Effector memory CD8-positive, alpha-beta T cell (primary cell): ENCODE data around the gene GLI2.

Experiments
- ATAC-seq: fragments of 150-1000 bp; cut with Tn5 transposase; replicated peaks from 2 replicates; pipeline ENCODE4 v1.10.0; 2021; ENCODE audit warnings: mild to moderate bottlenecking, moderate library complexity
- DNase-seq, 3 experiments: peaks; one replicate each; pipeline ENCODE4 v3.0.0; 2021
- H3K27ac Mint-ChIP-seq, 2 donors: one replicate each; pipeline ENCODE4 v1.8.0; 2022; ENCODE audit warnings: mild to moderate bottlenecking in 2 of 2, mixed read lengths in 2 of 2, moderate library complexity in 2 of 2
- H3K27me3 Mint-ChIP-seq, 2 donors: one replicate each; pipeline ENCODE4 v1.8.0; 2022; ENCODE audit warnings: mixed read lengths in 2 of 2
- H3K36me3 Mint-ChIP-seq: one replicate; pipeline ENCODE4 v1.8.0; 2022; ENCODE audit warnings: mild to moderate bottlenecking, moderate library complexity, mixed read lengths; ENCODE audit not compliant: insufficient read depth
- H3K4me1 Mint-ChIP-seq, 2 donors: one replicate each; pipeline ENCODE4 v1.8.0; 2022; ENCODE audit warnings: low read depth in 2 of 2, mixed read lengths in 2 of 2
- H3K4me3 Mint-ChIP-seq, 2 donors: one replicate each; pipeline ENCODE4 v1.8.0; 2022; ENCODE audit warnings: mild to moderate bottlenecking in 2 of 2, mixed read lengths in 2 of 2, moderate library complexity in 2 of 2
- H3K9me3 Mint-ChIP-seq, 2 donors: one replicate each; pipeline ENCODE4 v1.8.0; 2022; ENCODE audit warnings: mixed read lengths in 2 of 2

Gene GLI2

GRCh38 chr2:120760446-120761135, 24.9 kb downstream of the GLI2 start:
- H3K36me3 Mint-ChIP-seq, result no peaks in the 10 kb centered on the region
- no peaks in the 10 kb centered on the region for H3K4me1 Mint-ChIP-seq
- H3K4me3 Mint-ChIP-seq, result no peak overlapping the region
- DNase-seq (no peak), ATAC-seq (no peak)
- H3K9me3 Mint-ChIP-seq, result no peaks in the 10 kb centered on the region
- H3K27me3 Mint-ChIP-seq, result peaks cover 22 to 33% of the 10 kb centered on the region in 2 donors
- no peak overlapping the region for H3K27ac Mint-ChIP-seq

DNA sequence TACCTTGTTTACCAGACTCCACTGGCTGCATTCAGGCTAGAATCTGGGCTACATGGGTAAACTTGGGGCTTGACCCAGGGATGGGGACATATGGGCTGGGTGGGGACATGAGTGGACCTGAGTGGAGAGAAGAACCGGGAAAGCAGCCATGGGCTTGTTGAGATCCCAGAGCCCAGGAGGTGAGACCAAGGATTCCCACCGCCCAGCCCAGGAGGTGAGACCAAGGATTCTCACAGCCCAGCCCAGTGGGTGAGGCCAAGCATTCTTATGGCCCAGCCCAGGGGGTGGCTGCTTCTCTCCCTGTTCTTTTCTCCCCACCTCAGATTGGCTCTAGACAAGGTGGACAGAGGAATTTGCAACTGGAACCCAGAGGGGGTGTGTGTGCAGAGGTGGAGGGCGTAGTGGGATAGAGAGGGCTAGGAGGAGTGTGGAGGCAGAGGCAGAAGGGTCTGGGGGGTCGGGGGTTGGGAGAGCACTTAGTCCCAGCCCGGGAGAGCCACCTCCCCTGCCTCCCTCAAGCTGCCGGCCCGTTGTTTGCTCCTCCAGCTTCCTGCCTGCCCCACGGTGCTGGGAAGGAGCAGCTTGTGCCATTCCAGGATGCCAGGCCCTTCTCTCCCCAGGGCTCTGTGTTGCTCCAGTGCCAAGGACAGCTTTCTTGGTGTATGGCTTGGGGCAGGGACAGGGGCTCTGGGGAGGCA, 25.6 kb downstream of the GLI2 start:
- Mint-ChIP-seq H3K36me3 (no peaks in the 10 kb centered on the region), H3K4me3 (no peak overlapping the region), H3K27ac (no peak overlapping the region), H3K27me3 (peaks cover 30 to 37% of the 10 kb centered on the region in 2 donors), H3K9me3 (no peaks in the 10 kb centered on the region), H3K4me1 (no peaks in the 10 kb centered on the region)
- DNase-seq, result no peak
- no peak for ATAC-seq

GRCh38 chr2:120761911-120762310, 26.2 kb downstream of the GLI2 start:
- no peak overlapping the region for H3K27ac Mint-ChIP-seq
- no peak for DNase-seq

GRCh38 chr2:120762341-120763061, 26.8 kb downstream of the GLI2 start:
- Mint-ChIP-seq H3K27me3 (peaks cover 33 to 38% of the 10 kb centered on the region in 2 donors), H3K36me3 (no peaks in the 10 kb centered on the region), H3K4me1 (no peaks in the 10 kb centered on the region), H3K27ac (no peak overlapping the region), H3K4me3 (no peak overlapping the region), H3K9me3 (no peaks in the 10 kb centered on the region)
- ATAC-seq (no peak), DNase-seq (no peak)

More at GRCh38 chr2:120761911-120762310, 26.2 kb downstream of the GLI2 start:
- H3K4me3 Mint-ChIP-seq, result no peak overlapping the region
- H3K4me1 Mint-ChIP-seq, result no peaks in the 10 kb centered on the region
- no peaks in the 10 kb centered on the region for H3K9me3 Mint-ChIP-seq
- no peaks in the 10 kb centered on the region for H3K36me3 Mint-ChIP-seq
- no peak for ATAC-seq
- H3K27me3 Mint-ChIP-seq, result peaks cover 33 to 41% of the 10 kb centered on the region in 2 donors

DNA sequence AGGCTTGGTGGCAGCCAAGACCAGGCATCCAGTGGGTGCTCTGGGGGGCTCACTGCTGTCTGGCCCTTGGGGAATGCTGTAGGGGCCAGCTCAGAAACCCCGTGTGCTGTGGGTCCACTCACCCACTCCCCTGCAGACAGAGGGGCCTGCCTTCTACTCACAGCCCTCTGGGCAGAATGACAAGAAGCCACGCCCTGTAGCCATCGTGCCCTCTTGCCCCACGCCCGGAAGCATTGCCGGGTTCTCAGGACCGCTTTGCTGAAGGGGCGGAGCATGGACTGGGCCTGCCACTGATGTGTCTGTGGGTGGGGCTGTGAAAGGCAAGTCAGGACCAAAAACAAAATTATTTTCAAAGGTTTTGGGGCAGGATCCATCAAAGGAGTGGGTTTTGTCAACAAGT, 27.8 kb downstream of the GLI2 start:
- Mint-ChIP-seq H3K9me3 (no peaks in the 10 kb centered on the region), H3K4me3 (no peak overlapping the region), H3K36me3 (no peaks in the 10 kb centered on the region), H3K4me1 (no peaks in the 10 kb centered on the region), H3K27ac (no peak overlapping the region), H3K27me3 (peaks cover 27 to 37% of the 10 kb centered on the region in 2 donors)
- DNase-seq (no peak), ATAC-seq (no peak)

- H3K9me3 Mint-ChIP-seq, result no peaks in the 10 kb centered on the region
- peaks cover 27 to 40% of the 10 kb centered on the region in 2 donors for H3K27me3 Mint-ChIP-seq
Observed at GRCh38 chr2:120763931-120764330, 28.3 kb downstream of the GLI2 start.

GRCh38 chr2:120764492-120764891, 28.8 kb downstream of the GLI2 start:
- Mint-ChIP-seq H3K4me3 (no peak overlapping the region), H3K27ac (no peak overlapping the region), H3K4me1 (no peaks in the 10 kb centered on the region), H3K27me3 (peaks cover 27 to 40% of the 10 kb centered on the region in 2 donors), H3K9me3 (no peaks in the 10 kb centered on the region), H3K36me3 (no peaks in the 10 kb centered on the region)
- DNase-seq (no peak), ATAC-seq (no peak)

More at GRCh38 chr2:120763931-120764330, 28.3 kb downstream of the GLI2 start:
- ATAC-seq (no peak), DNase-seq (no peak)
- H3K27ac Mint-ChIP-seq, result no peak overlapping the region
- H3K4me1 Mint-ChIP-seq, result no peaks in the 10 kb centered on the region
- no peak overlapping the region for H3K4me3 Mint-ChIP-seq
- H3K36me3 Mint-ChIP-seq, result no peaks in the 10 kb centered on the region

DNA sequence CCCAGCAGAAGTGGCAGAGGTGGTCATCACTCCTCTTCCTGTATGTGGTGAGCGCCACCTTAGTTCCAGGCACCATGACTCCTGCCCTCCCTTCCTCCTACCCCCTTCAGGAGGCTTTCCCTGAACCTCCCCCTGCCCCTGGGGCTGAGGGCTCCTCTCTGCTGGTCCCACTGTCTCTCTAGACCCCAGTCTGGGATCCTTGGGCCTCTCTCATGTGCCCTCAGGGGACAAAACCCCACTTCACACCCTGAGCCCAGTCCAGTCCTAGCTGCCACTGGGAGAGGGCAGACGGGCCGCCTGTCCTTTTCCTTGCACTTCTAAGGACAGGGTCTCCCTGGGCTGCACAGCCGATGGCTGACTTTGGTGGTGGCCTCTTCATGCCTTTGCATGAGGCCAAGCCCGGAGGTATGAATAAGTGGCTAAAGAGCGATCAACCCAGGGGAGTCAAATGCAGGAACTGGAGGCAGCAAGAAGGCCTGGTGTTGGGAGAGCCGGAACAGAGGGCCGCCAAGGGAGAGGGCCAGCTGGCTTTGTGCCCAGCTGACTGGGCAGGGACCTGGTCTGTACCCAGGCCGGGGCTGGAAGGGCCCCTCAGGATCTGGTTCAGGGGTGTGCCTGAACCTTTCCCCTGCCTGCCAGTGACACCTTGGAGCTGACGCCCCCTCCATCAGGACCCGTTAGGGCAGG, 29.5 kb downstream of the GLI2 start:
- peaks cover 25 to 40% of the 10 kb centered on the region in 2 donors for H3K27me3 Mint-ChIP-seq

DNA sequence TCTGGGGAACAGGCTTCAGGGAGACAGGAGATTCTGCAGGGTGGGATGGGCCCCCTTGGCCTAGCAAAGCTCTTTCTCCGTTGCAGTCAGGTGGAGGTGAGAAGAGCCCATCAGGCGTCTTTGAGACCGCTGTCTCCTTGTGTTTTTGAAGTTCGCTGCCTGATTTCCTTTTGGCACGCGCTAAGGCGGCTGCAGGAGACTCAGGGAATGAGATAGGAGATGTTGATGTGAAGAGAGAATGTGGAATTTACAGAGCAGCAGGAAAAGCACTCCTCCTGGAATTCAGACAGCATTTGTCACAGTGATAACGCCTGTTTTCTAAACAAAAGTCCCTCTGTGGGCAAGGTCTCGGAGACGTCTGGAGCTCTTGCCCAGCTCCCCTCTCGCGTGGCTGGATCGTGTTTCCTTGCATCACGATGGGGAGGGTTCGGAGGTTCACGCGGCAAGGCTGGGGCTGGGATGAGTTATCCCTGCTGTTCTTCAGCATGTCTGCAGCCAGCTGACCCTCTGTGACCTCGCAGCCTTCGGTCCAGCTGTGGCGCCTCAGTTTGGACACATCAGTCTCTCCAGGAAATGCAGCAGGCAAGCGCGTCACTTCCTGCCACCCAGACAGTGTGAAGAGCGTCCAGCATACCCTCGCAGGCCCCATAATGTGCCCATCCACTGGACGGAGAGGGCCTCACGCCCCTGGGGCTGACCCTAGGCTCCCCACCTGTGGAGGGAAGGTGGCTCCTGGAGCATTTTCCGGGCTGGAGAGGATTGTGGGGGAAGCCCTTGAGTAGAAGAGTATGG, 30.2 kb downstream of the GLI2 start:
- no peaks in the 10 kb centered on the region for H3K9me3 Mint-ChIP-seq
- H3K36me3 Mint-ChIP-seq, result no peaks in the 10 kb centered on the region
- no peaks in the 10 kb centered on the region for H3K4me1 Mint-ChIP-seq
- no peak for ATAC-seq
- no peak for DNase-seq
- H3K27me3 Mint-ChIP-seq, result peaks cover 17 to 36% of the 10 kb centered on the region in 2 donors
- no peak overlapping the region for H3K27ac Mint-ChIP-seq
- no peak overlapping the region for H3K4me3 Mint-ChIP-seq

More for the DNA sequence above, 29.5 kb downstream of the GLI2 start:
- Mint-ChIP-seq H3K36me3 (no peaks in the 10 kb centered on the region), H3K4me1 (no peaks in the 10 kb centered on the region), H3K4me3 (no peak overlapping the region), H3K9me3 (no peaks in the 10 kb centered on the region), H3K27ac (no peak overlapping the region)
- DNase-seq (no peak), ATAC-seq (no peak)

- ATAC-seq (no peak), DNase-seq (no peak)
- no peak overlapping the region for H3K4me3 Mint-ChIP-seq
- H3K9me3 Mint-ChIP-seq, result no peaks in the 10 kb centered on the region
- no peak overlapping the region for H3K27ac Mint-ChIP-seq
- no peaks in the 10 kb centered on the region for H3K36me3 Mint-ChIP-seq
- H3K27me3 Mint-ChIP-seq, result peaks cover 12 to 27% of the 10 kb centered on the region in 2 donors
- no peaks in the 10 kb centered on the region for H3K4me1 Mint-ChIP-seq
Observed at GRCh38 chr2:120766470-120767351, 31.0 kb downstream of the GLI2 start.

GRCh38 chr2:120767486-120768005, 31.9 kb downstream of the GLI2 start:
- Mint-ChIP-seq H3K9me3 (no peaks in the 10 kb centered on the region), H3K36me3 (no peaks in the 10 kb centered on the region), H3K4me3 (no peak overlapping the region), H3K27ac (no peak overlapping the region), H3K4me1 (no peaks in the 10 kb centered on the region), H3K27me3 (peaks cover 12 to 21% of the 10 kb centered on the region in 2 donors)
- DNase-seq (no peak), ATAC-seq (no peak)
